NK-92 (cell line): Measurements from ENCODE around the gene PPIA.
"Not testable (repeated sequence)": the region's sequence is repeated elsewhere in the genome, so short reads cannot be mapped to it uniquely, and the experiment has no call there.

Experiments
- DNase-seq: peaks from one replicate; lab custom pipeline; 2025; ENCODE audit not compliant: unreplicated experiment; lab: John Stamatoyannopoulos, UW

PPIA gene

DNA sequence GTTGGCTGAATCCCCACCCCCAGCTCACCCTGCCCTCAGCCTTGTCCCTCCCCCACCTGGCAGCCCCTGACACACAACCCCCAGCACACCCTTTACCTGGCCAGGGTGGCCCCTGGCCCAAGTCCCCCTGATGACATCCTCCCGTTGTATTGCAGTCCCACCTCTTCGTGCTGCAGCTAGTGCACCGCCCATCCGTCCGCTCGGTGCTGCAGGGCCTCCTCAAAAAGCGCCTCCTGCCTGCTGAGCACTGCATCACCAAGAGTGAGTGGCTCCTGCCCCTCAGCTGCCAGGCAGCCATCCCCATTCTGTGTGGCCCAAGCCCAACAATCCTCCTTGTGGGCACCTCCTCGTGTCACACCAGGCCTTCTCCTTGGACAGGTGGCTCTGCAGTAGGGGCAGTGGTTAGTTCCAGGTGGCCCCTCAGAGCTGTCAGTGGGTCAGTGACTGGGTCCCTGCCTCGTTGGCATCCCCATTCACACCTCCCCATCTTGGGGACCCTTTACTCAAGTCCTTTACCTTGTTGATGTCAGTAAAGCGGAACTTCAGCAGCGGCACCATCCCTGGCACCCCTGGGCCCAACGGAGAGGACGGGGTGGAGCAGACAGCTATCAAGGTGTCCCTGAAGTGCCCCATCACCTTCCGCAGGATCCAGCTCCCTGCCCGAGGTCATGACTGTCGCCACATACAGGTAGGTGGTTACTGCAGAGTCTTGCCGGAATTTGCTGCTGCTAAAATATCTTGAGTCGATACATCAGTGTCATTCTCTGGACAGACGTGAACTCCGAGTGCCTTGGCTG lies 33.6 kb upstream of the PPIA start:
- DNase-seq, result no peak

DNA sequence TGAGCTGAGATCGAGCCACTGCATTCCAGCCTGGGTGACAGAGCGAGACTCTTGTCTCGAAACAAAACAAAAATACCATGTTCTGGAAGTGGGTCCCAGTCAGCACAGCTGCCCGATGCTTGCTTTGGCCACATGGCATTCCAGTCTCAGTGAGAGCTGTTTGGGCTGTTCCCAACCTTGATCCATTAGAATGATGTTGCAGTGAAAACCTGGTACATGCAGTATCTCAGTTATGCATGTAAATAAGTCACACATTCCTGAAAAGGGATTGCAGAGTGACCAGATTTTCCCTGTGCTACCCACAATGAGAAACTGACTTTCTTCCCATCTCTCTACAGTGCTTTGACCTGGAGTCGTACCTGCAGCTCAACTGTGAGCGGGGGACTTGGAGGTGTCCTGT lies 32.4 kb upstream of the PPIA start:
- DNase-seq, result no peak

DNA sequence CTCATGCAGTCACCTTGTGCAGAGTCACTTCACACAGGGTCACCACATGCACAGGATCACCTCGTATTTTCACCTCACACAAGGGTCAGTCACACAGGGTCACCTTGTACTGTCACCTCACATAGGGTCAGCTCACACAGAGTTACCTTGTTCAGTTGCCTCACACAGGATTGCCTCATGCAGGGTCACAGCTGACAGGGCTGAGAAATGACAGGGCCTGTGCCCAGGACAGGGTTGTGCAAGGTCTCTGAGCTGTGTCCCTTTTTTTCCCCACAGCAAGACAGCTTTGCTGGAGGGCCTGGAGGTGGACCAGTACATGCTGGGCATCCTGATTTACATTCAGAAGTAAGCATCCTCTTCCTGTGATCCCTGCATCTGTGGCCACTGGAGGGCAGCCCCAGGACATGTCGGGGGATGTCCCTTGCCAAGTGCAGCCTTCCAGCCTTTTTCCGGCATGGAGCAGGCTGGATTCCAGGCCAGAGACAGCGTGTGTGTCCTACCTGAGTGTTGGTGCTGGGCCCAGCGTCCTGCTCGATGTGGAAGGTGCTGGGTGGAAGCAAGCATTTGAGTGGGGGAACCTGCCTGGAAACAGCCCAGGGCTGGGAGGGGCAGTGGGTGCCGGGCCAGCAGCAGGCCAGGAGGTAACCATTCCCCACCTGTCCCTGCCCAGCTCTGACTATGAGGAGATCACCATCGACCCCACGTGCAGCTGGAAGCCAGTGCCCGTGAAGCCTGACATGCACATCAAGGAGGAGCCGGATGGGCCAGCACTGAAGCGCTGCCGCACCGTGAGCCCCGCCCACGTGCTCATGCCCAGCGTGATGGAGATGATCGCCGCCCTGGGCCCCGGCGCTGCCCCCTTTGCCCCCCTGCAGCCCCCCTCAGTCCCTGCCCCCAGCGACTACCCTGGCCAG lies 31.6 kb upstream of the PPIA start:
- no peak for DNase-seq

DNA sequence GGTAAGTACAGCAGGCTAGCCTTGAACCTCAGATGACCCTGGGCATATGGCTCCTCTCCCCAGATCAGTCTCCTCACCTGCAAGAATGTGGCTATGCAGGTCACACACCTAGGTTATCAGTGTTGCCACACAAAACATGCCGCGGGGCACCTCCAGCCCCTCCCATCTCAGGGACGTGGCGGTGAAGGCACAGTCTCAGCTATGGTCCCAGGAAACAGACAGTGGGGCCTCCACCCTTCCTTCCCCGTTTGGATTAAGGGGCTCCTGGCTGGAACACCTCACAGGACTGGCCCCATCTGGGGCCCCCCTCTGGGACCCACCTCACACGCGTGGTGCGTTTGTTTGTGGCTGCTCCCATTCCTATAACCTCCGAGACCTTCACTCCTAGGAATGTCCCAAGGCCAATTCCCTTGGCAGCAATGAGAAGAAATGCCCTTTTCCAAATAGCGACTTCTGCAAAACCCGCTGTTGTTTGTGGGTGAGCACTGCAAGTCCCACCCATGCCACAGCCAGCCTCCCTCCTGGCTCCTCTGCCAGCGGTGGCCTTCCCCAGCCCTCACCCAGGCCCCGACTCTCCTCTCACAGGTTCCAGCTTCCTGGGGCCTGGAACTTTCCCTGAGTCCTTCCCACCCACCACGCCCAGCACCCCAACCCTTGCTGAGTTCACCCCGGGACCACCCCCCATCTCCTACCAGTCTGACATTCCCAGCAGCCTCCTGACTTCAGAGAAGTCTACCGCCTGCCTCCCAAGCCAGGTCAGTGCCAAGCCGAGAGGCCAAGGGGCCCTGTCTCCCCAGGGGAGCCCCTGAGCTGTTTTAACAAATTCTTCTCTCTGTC lies 30.7 kb upstream of the PPIA start:
- DNase-seq, result no peak

DNA sequence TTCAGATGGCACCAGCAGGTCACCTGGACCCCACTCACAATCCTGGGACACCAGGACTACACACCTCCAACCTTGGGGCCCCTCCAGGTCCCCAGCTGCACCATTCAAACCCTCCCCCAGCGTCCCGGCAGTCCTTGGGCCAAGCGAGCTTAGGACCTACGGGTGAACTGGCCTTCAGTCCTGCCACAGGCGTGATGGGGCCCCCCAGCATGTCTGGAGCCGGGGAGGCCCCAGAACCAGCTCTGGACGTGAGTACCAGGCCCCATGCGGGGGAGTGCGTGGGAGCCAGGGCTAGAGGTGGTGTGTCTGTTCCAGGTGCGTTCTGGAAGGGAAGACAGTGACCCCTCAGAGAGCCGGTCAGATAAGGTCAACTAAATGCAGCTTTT lies 30.1 kb upstream of the PPIA start:
- DNase-seq, result no peak

DNA sequence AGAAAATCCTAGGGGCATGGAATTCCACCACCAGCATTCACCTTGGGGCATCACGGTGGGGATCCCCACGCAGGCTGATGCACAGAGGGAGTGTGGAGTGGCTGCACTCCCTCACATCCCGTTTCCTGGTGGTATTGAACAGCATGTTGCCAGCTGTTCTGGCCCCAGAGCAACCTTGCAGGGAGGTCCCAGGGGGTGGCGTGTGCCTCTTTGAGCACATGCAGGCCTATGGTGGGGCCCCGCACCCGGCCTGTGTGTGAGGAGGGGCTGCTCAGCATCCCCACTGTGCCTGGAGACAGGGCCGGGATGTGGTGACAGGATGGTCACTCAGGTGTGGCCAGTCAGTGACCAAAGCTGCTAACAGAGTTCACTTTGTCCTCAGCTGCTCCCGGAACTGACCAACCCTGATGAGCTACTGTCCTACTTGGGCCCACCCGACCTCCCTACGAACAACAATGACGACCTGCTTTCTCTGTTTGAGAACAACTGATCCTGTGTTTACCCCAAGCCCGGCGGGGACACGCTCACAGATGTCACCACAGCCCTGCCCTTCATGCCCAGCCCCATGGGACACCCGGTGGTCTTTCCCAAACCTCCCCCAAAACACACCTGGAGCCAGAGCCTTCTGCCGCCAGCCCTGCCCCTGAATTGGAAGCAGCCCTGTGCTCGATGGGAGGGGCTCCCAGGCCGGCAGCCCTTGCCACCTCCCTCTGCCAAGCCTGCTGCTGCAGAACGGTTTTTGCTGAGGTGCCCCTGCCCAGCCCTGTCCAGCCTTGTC lies 29.2 kb upstream of the PPIA start:
- DNase-seq, result no peak

GRCh38 chr7:44767912-44768627 lies 28.4 kb upstream of the PPIA start:
- DNase-seq, result no peak

- DNase-seq, result no peak
Measured at GRCh38 chr7:44768628-44769371, 27.7 kb upstream of the PPIA start.

DNA sequence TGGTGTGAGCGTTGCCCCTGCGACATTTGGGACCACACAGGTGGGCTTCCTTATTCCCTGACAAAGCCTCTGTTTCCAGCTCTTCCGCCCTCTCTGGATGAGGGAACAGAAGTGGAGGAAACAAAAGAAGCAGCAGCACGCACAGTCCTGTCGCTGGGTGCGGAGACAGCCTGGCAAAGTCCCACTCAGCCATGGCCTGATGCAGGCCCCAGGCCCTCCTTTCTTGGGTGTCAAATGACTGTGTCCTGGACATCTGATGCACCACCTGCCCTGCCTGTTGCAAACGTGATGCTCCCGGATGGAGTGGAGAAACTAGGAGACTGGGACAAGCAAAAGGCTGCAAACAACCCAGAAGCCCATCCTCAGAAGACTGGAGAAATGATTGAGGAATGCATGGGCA lies 27.1 kb upstream of the PPIA start:
- DNase-seq, result no peak

DNA sequence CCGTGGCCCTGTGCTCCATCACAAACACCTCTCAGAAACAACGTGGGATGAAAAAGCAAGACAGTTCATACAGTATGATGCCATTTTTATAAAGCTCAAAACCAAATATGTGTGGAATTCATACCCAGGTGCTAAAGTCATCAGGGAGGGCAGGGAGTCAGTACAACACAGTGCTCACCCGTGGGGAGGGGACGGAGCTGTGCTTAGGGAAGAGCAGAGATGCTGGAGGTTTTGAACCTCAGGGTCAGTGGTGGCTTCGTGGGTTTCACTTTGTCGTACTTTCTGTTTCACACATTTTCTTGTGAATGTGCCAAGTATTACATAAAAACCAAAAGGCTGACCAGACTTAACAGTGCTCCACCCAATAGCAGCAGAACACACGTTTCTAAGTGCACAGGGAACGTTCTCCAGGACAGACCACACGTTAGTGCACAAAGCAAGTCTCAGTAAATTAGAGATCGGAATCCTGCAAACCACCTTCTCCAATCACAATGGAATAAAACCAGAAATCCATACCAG lies 26.6 kb upstream of the PPIA start:
- DNase-seq, result no peak

DNA sequence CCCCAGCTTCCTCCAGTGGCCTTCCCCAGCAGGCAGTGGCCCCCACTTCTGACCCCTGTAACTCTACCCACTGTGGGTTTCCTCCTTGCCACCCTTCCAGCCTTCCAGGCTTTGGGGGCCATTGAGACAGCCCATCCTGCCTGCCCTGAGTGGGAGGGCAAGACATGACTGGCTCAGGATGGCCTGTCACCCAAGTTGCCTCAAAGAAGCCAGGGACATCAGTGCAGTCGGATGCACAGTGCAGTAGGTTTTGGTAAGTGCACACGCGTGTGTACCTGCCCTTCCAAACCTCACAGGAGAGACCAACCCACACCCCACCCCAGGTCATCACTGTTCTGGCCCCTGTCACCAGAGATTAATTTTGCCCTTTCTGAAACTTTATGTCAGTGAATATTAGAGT lies 25.1 kb upstream of the PPIA start:
- no peak for DNase-seq

GRCh38 chr7:44772440-44772839 lies 24.0 kb upstream of the PPIA start:
- no peak for DNase-seq

DNA sequence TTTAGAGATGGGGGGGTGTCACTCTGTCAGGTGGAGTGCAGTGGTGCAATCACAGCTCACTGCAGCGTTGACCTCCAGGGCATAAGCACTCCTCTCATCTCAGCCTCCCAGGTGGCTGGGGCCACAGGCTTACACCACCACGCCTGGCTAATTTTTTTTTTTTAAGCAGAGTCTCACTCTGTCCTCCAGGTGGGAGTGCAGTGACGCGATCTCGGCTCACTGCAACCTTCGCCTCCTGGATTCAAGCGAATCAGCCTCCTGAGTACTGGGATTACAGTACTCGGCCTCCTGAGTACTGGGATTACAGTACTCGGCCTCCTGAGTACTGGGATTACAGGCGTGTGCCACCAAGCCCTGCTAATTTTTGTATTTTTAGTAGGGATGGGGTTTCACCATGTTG lies 23.6 kb upstream of the PPIA start:
- no peak for DNase-seq

GRCh38 chr7:44774486-44774885 lies 22.0 kb upstream of the PPIA start:
- DNase-seq, result not testable (repeated sequence)

DNA sequence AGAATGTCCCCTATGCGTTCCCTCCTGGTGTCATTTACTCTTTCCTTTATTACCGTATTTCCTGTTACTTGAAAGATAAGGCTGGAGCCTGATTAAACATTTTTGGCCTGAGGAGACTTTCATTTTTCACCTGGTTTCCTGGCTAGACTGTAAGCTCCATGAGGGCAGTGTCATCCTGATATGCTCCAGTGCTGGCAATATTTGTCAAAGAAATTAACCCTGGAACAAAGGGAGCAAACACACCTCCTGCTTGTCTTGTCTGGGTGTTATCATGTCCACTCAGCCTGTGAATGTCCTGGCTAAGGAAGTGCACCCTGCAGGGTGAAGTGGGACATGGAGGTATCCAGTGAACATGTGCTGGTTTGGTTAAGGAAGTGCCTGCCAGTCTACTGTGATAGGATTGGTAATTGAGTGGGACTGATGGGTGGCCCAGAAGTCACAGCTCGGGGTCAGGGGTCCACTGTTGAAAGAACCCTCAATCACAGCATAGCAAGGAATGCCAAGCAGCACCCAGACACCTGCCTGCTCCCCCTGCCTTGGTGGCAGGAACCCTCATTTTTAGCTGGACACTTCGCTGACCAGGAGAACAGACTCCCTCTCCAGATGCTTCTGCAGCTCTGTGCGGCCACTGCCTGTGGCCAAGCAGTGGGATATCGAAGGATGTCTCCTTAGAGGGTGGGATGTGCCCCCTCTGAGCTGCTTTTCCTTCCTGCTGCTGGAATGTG lies 20.9 kb upstream of the PPIA start:
- no peak for DNase-seq

GRCh38 chr7:44776211-44776610 lies 20.3 kb upstream of the PPIA start:
- DNase-seq, result no peak

DNA sequence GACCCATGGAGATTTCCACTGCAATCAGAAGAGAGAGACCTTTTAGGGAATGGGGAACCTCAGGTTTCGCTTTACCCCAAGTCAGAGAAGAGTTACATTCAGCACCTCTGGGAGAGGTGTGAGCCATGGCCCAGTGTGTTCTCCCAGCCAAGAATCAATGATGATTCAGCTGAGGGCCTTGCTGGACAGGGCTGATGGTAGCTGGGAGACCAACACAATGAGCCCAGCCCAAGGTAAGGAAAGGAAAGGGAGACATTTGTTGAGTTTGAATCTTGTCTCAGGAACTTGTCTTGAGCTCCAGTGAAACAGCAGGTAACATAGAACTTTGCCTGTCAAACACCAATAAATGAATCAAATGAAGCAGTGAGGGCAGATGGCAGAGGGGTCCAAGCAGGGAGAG lies 14.0 kb upstream of the PPIA start:
- DNase-seq, result no peak

- no peak for DNase-seq
Measured at GRCh38 chr7:44783407-44783806, 13.1 kb upstream of the PPIA start.
